ENCODE data around the gene UBALD2. TPM values are rescaled to one million over a fixed set of nuclear protein-coding genes. Genes with fewer than 3 reads are reported as not detected.
A peak's percentile ranks its signal among the peaks of the same experiment; 100 is the strongest.

Gene UBALD2
- total RNA-seq, 6 donors from 2014 or later, result 8.4 to 74.9 (median 26.8) TPM

DNA sequence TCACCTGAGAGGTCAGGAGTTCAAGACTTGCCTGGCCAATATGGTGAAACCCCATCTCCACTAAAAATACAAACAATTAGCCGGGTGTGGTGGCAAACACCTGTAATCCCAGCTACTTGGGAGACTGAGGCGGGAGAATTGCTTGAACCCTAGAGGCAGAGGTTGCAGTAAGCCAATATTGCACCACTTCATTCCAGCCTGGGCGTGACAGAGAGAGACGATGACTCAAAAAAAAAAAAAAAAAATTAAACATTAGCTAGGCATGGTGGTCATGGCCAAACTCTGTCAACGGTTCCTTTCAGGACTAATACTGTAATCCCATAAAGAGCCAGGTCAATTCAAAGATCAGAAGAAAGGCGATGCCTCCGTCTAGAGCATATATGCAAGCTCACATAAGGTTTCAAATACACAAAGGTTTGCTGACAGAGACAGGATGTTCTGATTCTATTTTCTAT is 27.3 kb upstream of the UBALD2 start:
- WGBS, 2 donors, result 81 to 88% methylated on average over 7 of the region's 7 CpGs
- DNase-seq (no peak), ATAC-seq (ENCODE audit: low FRiP score in 2 of 2) (no peak)
- TF ChIP-seq, protein P1, sequence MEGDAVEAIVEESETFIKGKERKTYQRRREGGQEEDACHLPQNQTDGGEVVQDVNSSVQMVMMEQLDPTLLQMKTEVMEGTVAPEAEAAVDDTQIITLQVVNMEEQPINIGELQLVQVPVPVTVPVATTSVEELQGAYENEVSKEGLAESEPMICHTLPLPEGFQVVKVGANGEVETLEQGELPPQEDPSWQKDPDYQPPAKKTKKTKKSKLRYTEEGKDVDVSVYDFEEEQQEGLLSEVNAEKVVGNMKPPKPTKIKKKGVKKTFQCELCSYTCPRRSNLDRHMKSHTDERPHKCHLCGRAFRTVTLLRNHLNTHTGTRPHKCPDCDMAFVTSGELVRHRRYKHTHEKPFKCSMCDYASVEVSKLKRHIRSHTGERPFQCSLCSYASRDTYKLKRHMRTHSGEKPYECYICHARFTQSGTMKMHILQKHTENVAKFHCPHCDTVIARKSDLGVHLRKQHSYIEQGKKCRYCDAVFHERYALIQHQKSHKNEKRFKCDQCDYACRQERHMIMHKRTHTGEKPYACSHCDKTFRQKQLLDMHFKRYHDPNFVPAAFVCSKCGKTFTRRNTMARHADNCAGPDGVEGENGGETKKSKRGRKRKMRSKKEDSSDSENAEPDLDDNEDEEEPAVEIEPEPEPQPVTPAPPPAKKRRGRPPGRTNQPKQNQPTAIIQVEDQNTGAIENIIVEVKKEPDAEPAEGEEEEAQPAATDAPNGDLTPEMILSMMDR (IDR thresholded peaks at IDR 0.05), result no peak
- TF ChIP-seq EP300 (IDR thresholded peaks at IDR 0.05) (no peak), POLR2A (IDR thresholded peaks at IDR 0.05) (no peak), POLR2AphosphoS5 (IDR thresholded peaks at IDR 0.05) (no peak)
- no peaks in the 10 kb centered on the region for H3K9me3 ChIP-seq
- no peak overlapping the region for H3K4me3 ChIP-seq
- no peak overlapping the region for H3K27ac ChIP-seq
- no peaks in the 10 kb centered on the region for H3K36me3 ChIP-seq
- H3K4me1 ChIP-seq, result peaks cover 14 to 21% (median 18%) of the 10 kb centered on the region in 4 donors
- peaks cover 0 to 5% (median 0%) of the 10 kb centered on the region in 4 donors for H3K27me3 ChIP-seq

DNA sequence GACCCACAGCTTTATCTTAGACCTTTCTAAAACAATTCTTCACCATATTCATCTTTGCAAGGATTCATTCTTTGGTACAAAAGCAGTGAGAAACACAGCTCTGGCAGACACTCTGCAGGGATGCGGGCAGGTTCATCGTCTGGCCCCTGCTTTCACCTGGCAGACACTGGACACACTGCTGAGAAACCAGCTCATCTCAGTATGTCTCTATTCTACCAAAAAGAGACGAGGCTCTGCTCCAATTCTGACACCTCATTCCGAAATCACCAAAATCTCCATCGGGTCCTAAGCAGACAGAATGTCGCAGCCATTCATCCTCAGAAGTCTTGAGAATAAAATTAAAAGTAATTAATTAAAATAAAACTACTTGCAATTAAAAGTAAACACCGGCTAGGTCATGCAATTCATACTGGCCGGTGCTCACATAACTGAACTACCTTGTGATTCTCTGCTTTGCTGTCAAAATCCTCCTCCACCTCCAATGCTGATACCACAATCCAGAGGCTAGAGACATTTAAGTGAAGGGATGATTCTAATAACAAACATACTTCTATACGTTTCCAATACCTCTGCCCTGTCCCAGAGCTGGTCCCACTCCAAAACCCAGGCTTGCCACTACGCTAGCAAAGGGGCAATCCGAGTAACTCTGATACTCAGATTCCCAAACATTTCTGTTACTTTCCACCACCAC is 26.2 kb upstream of the UBALD2 start:
- Histone ChIP-seq H3K36me3 (no peaks in the 10 kb centered on the region), H3K27ac (peak overlapping the region in 1 of 4 donors; percentile 37), H3K27me3 (peaks cover 0 to 5% (median 0%) of the 10 kb centered on the region in 4 donors), H3K9me3 (no peaks in the 10 kb centered on the region), H3K4me1 (peaks cover 14 to 21% (median 18%) of the 10 kb centered on the region in 4 donors), H3K4me3 (peak overlapping the region in 2 of 4 donors; percentile 63 to 68)
- WGBS, 2 donors, result 73% methylated on average over 11 of the region's 11 CpGs
- TF ChIP-seq EP300 (IDR thresholded peaks at IDR 0.05), result no peak
- TF ChIP-seq POLR2AphosphoS5 (IDR thresholded peaks at IDR 0.05), result no peak
- TF ChIP-seq, protein P1 (IDR thresholded peaks at IDR 0.05), result no peak
- no peak for TF ChIP-seq POLR2A (IDR thresholded peaks at IDR 0.05)
- ATAC-seq (ENCODE audit: low FRiP score in 2 of 2) (no peak), DNase-seq (no peak)

DNA sequence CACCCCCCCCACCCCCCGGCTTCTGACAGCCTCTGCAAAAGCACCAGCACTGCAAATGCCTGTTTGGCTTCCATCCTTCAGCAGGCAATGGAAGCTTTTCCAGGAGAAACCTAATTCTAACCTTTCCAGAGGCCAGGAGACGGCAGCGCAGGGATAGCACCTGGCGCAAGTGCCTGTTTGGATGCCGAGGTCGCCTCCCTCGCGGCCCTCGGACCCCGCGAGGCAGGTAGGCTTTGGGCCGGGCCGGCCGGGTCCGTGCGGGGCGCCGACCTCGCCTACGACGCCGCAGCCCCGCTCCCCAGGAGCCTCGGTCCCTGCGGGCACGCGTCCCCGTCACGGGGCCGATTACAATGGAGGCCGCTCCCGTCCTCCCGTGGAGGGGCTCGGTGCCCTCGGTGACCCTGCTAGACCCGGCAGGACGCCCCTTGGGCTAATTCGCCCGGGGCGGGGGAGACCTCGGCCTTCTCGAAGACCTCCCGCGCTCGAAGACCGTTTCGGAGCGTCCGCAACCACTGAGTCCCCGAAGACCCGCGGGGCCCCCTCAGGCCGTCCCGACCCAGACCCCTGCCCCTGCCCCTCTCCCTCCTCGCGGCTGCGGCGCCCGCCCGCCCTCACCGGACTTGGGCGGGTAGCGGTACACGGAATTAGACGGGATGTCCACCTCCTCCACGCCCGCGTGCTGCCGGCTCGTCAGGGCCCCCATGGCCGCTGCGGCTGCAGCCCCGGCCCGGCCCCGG is 25.4 kb upstream of the UBALD2 start:
- DNase-seq (peak in 1 of 2 donors; percentile 86), ATAC-seq (ENCODE audit: low FRiP score in 2 of 2) (no peak)
- no peaks in the 10 kb centered on the region for H3K36me3 ChIP-seq
- no peak for TF ChIP-seq POLR2AphosphoS5 (IDR thresholded peaks at IDR 0.05)
- TF ChIP-seq, protein P1 (IDR thresholded peaks at IDR 0.05), result no peak
- WGBS, 2 donors, result 6 to 14% methylated on average over 6 to 49 of the region's 75 CpGs
- H3K4me1 ChIP-seq, result peaks cover 14 to 21% (median 18%) of the 10 kb centered on the region in 4 donors
- H3K9me3 ChIP-seq, result no peaks in the 10 kb centered on the region
- H3K27ac ChIP-seq, result peak overlapping the region in 3 of 4 donors; percentile 18 to 31 (median 21)
- H3K27me3 ChIP-seq, result peaks cover 0 to 5% (median 0%) of the 10 kb centered on the region in 4 donors
- peak overlapping the region; percentile 0 to 68 (median 56) for H3K4me3 ChIP-seq

DNA sequence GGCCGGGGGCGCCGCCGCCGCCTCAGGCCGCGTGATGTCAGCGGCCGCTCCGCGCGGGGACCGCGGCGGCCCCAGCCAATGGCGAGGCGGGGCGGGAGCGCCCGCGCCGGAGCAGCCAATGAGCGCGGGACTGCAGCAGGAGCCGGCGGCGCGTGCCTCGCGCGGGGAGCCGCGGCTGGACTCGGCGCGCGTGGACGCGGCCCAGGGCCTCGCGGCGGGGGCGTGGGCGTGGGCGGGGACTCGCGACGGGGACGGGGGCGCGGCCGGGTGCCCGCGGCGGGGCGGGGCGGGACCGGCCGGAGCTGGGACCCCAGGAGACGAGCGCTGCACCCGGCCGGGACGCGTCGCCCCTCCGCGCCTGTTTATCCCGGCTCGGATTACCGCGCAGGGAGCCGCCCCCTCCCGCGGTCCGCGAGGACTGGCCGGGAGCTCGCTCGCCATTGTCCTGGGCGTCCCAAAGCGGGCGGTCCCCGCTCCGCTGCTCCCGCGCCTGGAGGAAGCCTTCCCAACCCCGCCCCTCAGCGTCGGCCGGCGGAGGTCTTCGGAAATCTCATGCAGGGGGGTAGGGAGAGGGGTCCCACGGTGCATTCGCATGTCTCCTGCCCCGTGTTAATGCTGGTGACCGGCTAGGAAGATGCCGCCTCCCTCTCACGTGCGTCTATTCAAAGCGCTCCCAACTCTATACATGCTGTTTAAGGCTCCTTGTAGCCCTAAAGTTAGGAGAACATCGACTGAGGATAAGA is 24.5 kb upstream of the UBALD2 start, which contains the start of gene RNF157:
Gene RNF157 (minus strand): TSS at position 33 of the 743 bp plus-strand sequence. CDS start 253 bp downstream, outside the sequence.
- H3K4me3 ChIP-seq, result peak within 1 kb of the TSS; percentile 4 to 68 (median 60)
- peak within 1 kb of the TSS in 3 of 4 donors; percentile 31 to 69 (median 35) for H3K27ac ChIP-seq
- no peaks in the 10 kb centered on the region for H3K36me3 ChIP-seq
- H3K9me3 ChIP-seq, result no peaks in the 10 kb centered on the region
- H3K27me3 ChIP-seq, result peaks cover 0 to 5% (median 0%) of the 10 kb centered on the region in 4 donors
- 0 to 3% methylated on average over 5 to 38 of the region's 102 CpGs for WGBS, 2 donors
- ATAC-seq (ENCODE audit: low FRiP score in 2 of 2) (peak; percentile 63 to 92), DNase-seq (peak; percentile 68 to 94)
- TF ChIP-seq POLR2A (IDR thresholded peaks at IDR 0.05) (peak in 1 of 4 donors; percentile 14), EP300 (IDR thresholded peaks at IDR 0.05) (no peak), POLR2AphosphoS5 (IDR thresholded peaks at IDR 0.05) (peak in 1 of 2 donors; percentile 9)
- TF ChIP-seq, protein P1 (IDR thresholded peaks at IDR 0.05), result no peak
- peaks cover 14 to 21% (median 19%) of the 10 kb centered on the region in 4 donors for H3K4me1 ChIP-seq
